Measurements from ENCODE around the gene GAPDH. TPM values are rescaled to one million over a fixed set of nuclear protein-coding genes. Genes with fewer than 3 reads are reported as not detected.

Gene GAPDH
- total and polyA plus RNA-seq, 2 experiments from 2014 or later: 1,719 to 2,607 TPM

DNA sequence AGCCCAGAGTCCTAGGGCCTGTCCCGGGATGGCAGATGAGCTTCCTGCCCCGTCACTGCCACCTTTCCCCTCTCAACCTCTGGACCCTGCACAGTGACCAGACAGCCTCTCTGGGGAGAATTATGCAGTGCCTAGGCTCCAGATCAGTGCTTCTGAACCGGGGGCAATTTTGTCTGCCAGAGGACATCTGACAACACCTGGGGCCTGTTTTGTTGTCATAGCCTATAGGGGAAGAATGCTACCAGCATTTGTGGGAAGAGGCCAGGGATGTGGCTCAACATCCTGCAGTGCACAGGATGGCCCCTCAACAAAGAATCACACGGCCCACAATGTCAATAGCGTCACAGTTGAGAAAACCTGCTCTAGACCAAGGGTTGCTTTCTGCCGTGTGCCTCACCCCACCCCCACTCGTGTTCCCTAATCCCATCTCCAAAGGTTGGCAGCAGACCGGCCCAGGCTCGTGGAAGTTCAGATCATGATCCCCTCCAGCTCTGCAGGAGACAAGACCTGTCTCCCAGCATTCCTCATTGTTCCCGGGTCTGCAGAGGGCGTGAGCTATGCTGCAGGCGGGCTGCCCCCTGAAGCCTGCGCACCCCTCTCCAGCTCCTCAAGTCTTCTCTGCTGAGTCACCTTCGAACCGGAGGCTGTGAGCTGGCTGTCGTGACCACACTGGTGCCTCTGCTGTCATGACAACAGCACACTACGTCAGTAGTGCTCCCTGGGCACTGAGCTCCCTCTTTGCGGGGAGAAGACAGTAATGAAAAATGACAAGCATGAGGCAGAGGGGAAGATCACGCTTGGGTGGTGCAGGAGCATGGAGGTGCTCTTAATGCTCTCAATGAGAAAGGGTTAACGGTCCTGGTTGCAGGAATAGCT lies 2.0 kb upstream of the GAPDH start:
- no peaks in the 10 kb centered on the region for H3K27me3 ChIP-seq
- H3K9me2 ChIP-seq (replicated peaks; ENCODE audit: insufficient read depth): no peaks in the 10 kb centered on the region
- H2AFZ ChIP-seq: no peak overlapping the region
- peak overlapping the region; percentile 82 for H3K4me2 ChIP-seq
- peaks cover 29% of the 10 kb centered on the region for H3K4me1 ChIP-seq (ENCODE audit: insufficient read depth)
- peak; percentile 91 for DNase-seq (ENCODE audit: low spot score)
- TF ChIP-seq, protein P1, sequence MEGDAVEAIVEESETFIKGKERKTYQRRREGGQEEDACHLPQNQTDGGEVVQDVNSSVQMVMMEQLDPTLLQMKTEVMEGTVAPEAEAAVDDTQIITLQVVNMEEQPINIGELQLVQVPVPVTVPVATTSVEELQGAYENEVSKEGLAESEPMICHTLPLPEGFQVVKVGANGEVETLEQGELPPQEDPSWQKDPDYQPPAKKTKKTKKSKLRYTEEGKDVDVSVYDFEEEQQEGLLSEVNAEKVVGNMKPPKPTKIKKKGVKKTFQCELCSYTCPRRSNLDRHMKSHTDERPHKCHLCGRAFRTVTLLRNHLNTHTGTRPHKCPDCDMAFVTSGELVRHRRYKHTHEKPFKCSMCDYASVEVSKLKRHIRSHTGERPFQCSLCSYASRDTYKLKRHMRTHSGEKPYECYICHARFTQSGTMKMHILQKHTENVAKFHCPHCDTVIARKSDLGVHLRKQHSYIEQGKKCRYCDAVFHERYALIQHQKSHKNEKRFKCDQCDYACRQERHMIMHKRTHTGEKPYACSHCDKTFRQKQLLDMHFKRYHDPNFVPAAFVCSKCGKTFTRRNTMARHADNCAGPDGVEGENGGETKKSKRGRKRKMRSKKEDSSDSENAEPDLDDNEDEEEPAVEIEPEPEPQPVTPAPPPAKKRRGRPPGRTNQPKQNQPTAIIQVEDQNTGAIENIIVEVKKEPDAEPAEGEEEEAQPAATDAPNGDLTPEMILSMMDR (IDR thresholded peaks at IDR 0.05; ENCODE audit: poor library complexity): no peak
- no peak for TF ChIP-seq EZH2 (IDR thresholded peaks at IDR 0.05; ENCODE audit: borderline replicate concordance)
- no peak for TF ChIP-seq EZH2phosphoT487 (IDR thresholded peaks at IDR 0.05; ENCODE audit: low read depth, severe bottlenecking, unreplicated experiment)
- no peak overlapping the region for H3K4me3 ChIP-seq
- H3K27ac ChIP-seq: peak overlapping the region; percentile 92
- H4K20me1 ChIP-seq (ENCODE audit: insufficient read depth, poor library complexity, severe bottlenecking): peaks cover 28% of the 10 kb centered on the region
- H3K9me3 ChIP-seq (ENCODE audit: low read depth): no peaks in the 10 kb centered on the region
- 17% methylated on average over 20 of the region's 20 CpGs for WGBS (ENCODE audit: low lambda C conversion rate, missing lambda C conversion rate)
- H3K36me3 ChIP-seq (replicated peaks; ENCODE audit: insufficient read depth, low read depth): no peaks in the 10 kb centered on the region
- peaks cover 39% of the 10 kb centered on the region for H3K79me2 ChIP-seq

GRCh38 chr12:6532927-6533652 lies 1.2 kb upstream of the GAPDH start:
- peak; percentile 88 for DNase-seq (ENCODE audit: low spot score)
- Histone ChIP-seq H2AFZ (peak overlapping the region; percentile 57), H3K4me1 (ENCODE audit: insufficient read depth) (peaks cover 29% of the 10 kb centered on the region), H4K20me1 (ENCODE audit: insufficient read depth, poor library complexity, severe bottlenecking) (peaks cover 35% of the 10 kb centered on the region), H3K9me3 (ENCODE audit: low read depth) (no peaks in the 10 kb centered on the region), H3K79me2 (peaks cover 39% of the 10 kb centered on the region), H3K36me3 (replicated peaks; ENCODE audit: insufficient read depth, low read depth) (no peaks in the 10 kb centered on the region), H3K4me2 (peak overlapping the region; percentile 82), H3K27me3 (no peaks in the 10 kb centered on the region), H3K4me3 (peak overlapping the region; percentile 17), H3K27ac (peak overlapping the region; percentile 92), H3K9me2 (replicated peaks; ENCODE audit: insufficient read depth) (no peaks in the 10 kb centered on the region)
- WGBS (ENCODE audit: low lambda C conversion rate, missing lambda C conversion rate): 2% methylated on average over 13 of the region's 14 CpGs
- no peak for TF ChIP-seq EZH2phosphoT487 (IDR thresholded peaks at IDR 0.05; ENCODE audit: low read depth, severe bottlenecking, unreplicated experiment)
- TF ChIP-seq, protein P1 (IDR thresholded peaks at IDR 0.05; ENCODE audit: poor library complexity): no peak

DNA sequence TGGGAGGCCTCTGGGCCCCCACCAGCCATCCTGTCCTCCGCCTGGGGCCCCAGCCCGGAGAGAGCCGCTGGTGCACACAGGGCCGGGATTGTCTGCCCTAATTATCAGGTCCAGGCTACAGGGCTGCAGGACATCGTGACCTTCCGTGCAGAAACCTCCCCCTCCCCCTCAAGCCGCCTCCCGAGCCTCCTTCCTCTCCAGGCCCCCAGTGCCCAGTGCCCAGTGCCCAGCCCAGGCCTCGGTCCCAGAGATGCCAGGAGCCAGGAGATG lies 729 bp upstream of the GAPDH start:
- TF ChIP-seq EZH2 (IDR thresholded peaks at IDR 0.05; ENCODE audit: borderline replicate concordance) (no peak), EZH2phosphoT487 (IDR thresholded peaks at IDR 0.05; ENCODE audit: low read depth, severe bottlenecking, unreplicated experiment) (no peak)
- TF ChIP-seq, protein P1 (IDR thresholded peaks at IDR 0.05; ENCODE audit: poor library complexity): no peak
- peaks cover 29% of the 10 kb centered on the region for H3K4me1 ChIP-seq (ENCODE audit: insufficient read depth)
- peak overlapping the region; percentile 82 for H3K4me2 ChIP-seq
- H3K27ac ChIP-seq: peak overlapping the region; percentile 92
- no peaks in the 10 kb centered on the region for H3K27me3 ChIP-seq
- no peaks in the 10 kb centered on the region for H3K9me2 ChIP-seq (replicated peaks; ENCODE audit: insufficient read depth)
- 0% methylated on average over 3 of the region's 9 CpGs for WGBS (ENCODE audit: low lambda C conversion rate, missing lambda C conversion rate)
- H3K79me2 ChIP-seq: peaks cover 39% of the 10 kb centered on the region
- H3K4me3 ChIP-seq: peak overlapping the region; percentile 17
- no peak for DNase-seq (ENCODE audit: low spot score)
- peak overlapping the region; percentile 57 for H2AFZ ChIP-seq
- no peaks in the 10 kb centered on the region for H3K36me3 ChIP-seq (replicated peaks; ENCODE audit: insufficient read depth, low read depth)
- peaks cover 40% of the 10 kb centered on the region for H4K20me1 ChIP-seq (ENCODE audit: insufficient read depth, poor library complexity, severe bottlenecking)
- H3K9me3 ChIP-seq (ENCODE audit: low read depth): no peaks in the 10 kb centered on the region
